GM23338 (cell line): ENCODE data around the gene NUPR1. TPM values are rescaled to one million over a fixed set of nuclear protein-coding genes. Genes with fewer than 3 reads are reported as not detected.
"Not testable (repeated sequence)": the region's sequence is repeated elsewhere in the genome, so short reads cannot be mapped to it uniquely, and the experiment has no call there.

ENCODE experiments used
- ATAC-seq: fragments of 200-7000 bp; cut with Tn5 transposase; 3 replicates; pipeline ENCODE4 v1.9.1; 2020
- DNase-seq: peaks from one replicate; pipeline ENCODE4 v3.0.0-alpha.2; 2015; ENCODE audit warnings: low spot score
- H2AFZ ChIP-seq: fragments of 200-600 bp; sonication (generic); 2 replicates; pipeline ENCODE4 v1.8.0; 2016; ENCODE audit warnings: antibody characterized with exemption, mild to moderate bottlenecking, moderate library complexity
- H3F3A ChIP-seq: fragments of 200-600 bp; sonication (generic); replicated peaks from 2 replicates; pipeline ENCODE4 v1.8.0; 2017; ENCODE audit warnings: antibody characterized with exemption, mixed run types, low read depth
- H3K27ac ChIP-seq: fragments of 200-600 bp; sonication (generic); 2 replicates; pipeline ENCODE4 v1.6.1; 2016; ENCODE audit warnings: low read depth
- H3K27me3 ChIP-seq: fragments of 200-600 bp; sonication (generic); 2 replicates; pipeline ENCODE4 v1.8.0; 2016; ENCODE audit warnings: mild to moderate bottlenecking, mixed run types, moderate library complexity; ENCODE audit not compliant: insufficient read depth
- H3K36me3 ChIP-seq: fragments of 200-600 bp; sonication (generic); 2 replicates; pipeline ENCODE4 v1.8.0; 2016; ENCODE audit warnings: mild to moderate bottlenecking; ENCODE audit not compliant: insufficient read depth
- H3K4me1 ChIP-seq: fragments of 200-600 bp; sonication (generic); 2 replicates; pipeline ENCODE4 v1.8.0; 2016; ENCODE audit warnings: mild to moderate bottlenecking, moderate library complexity; ENCODE audit not compliant: insufficient read depth
- H3K4me2 ChIP-seq: fragments of 200-600 bp; sonication (generic); 2 replicates; pipeline ENCODE4 v1.7.1; 2017; ENCODE audit warnings: mixed run types
- H3K4me3 ChIP-seq: fragments of 200-600 bp; sonication (generic); 2 replicates; pipeline ENCODE4 v1.6.1; 2016; ENCODE audit warnings: mixed run types
- H3K79me2 ChIP-seq: fragments of 200-600 bp; sonication (generic); replicated peaks from 2 replicates; pipeline ENCODE4 v1.8.0; 2017; ENCODE audit warnings: mild to moderate bottlenecking; ENCODE audit not compliant: insufficient read depth
- H3K9me2 ChIP-seq: fragments of 200-600 bp; sonication (generic); 2 replicates; pipeline ENCODE4 v1.8.0; 2017; ENCODE audit not compliant: insufficient read depth
- H4K20me1 ChIP-seq: fragments of 200-600 bp; sonication (generic); replicated peaks from 2 replicates; pipeline ENCODE4 v1.8.0; 2017; ENCODE audit warnings: mild to moderate bottlenecking; ENCODE audit not compliant: insufficient read depth
- H3K27ac Mint-ChIP-seq: 2 replicates; pipeline ENCODE4 v1.8.0; 2020; ENCODE audit warnings: inconsistent platforms, mild to moderate bottlenecking, moderate library complexity, mixed read lengths
- H3K27me3 Mint-ChIP-seq: 3 replicates; pipeline ENCODE4 v1.8.0; 2022; ENCODE audit warnings: low read depth, mild to moderate bottlenecking, moderate library complexity, mixed read lengths, inconsistent platforms; ENCODE audit not compliant: insufficient read depth, poor library complexity
- H3K36me3 Mint-ChIP-seq: 3 replicates; pipeline ENCODE4 v1.8.0; 2021; ENCODE audit warnings: low read depth, mild to moderate bottlenecking, inconsistent platforms, moderate library complexity, mixed read lengths
- H3K4me1 Mint-ChIP-seq: 3 replicates; pipeline ENCODE4 v1.8.0; 2020; ENCODE audit warnings: mild to moderate bottlenecking, inconsistent platforms, mixed read lengths
- H3K4me3 Mint-ChIP-seq: 3 replicates; pipeline ENCODE4 v1.8.0; 2021; ENCODE audit warnings: moderate library complexity, mild to moderate bottlenecking, inconsistent platforms, mixed read lengths
- H3K9me3 Mint-ChIP-seq: 3 replicates; pipeline ENCODE4 v1.8.0; 2020; ENCODE audit warnings: moderate library complexity, mild to moderate bottlenecking, inconsistent platforms, mixed read lengths
- STAT1 ChIP-seq: IDR thresholded peaks from one replicate; pipeline ENCODE4 v1.6.1; 2016; ENCODE audit warnings: antibody characterized with exemption; ENCODE audit not compliant: unreplicated experiment
- ZNF114 ChIP-seq: fragments of 250-450 bp; sonication (Bioruptor Pico); IDR thresholded peaks from 2 replicates; pipeline ENCODE4 v1.5.0; 2020; ENCODE audit warnings: mild to moderate bottlenecking, moderate library complexity
- polyA plus RNA-seq: library from polyadenylated mRNA; unstranded; fragments of >200 nt; fragmentation: Nextera tagmentation; extraction: Ambion mirVana; gene quantifications from 2 replicates; pipeline ENCODE4 v1.2.1, GENCODE V29; 2016
- total RNA-seq: library from RNA; depleted of rRNA; stranded (reverse); fragments of >200 nt; shearing (Covaris generic); gene quantifications from 2 replicates; pipeline ENCODE4 v1.2.3, GENCODE V29; 2014; rRNA removed
- TF ChIP-seq, protein P1 (sequence below): IDR thresholded peaks from one replicate; pipeline ENCODE4 v1.6.1; 2018; ENCODE audit warnings: antibody characterized with exemption; ENCODE audit not compliant: unreplicated experiment

The NUPR1 gene
- total and polyA plus RNA-seq, 2 experiments from 2014 or later: 0.03 to 0.48 TPM

DNA sequence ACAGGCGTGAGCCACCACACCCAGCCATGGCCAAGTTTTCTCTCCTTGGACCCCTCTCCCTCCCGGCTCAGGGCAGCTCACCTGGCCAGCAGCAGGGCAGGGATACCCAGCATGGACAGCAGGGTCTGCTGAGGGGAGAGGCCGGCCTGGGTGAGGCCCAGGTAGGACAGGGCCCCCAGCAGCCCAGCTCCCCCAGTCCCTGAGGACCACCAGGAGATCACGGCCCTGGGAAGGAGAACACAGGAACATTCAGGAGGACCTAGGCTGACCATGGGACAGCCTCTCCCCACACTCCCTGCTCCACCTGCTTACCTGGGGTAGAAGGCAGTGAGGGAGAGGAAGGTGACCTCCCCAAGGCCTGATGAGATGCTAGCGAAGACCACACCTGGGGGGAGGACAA, 52.5 kb downstream of the NUPR1 start (continued):
- TF ChIP-seq, protein P1, sequence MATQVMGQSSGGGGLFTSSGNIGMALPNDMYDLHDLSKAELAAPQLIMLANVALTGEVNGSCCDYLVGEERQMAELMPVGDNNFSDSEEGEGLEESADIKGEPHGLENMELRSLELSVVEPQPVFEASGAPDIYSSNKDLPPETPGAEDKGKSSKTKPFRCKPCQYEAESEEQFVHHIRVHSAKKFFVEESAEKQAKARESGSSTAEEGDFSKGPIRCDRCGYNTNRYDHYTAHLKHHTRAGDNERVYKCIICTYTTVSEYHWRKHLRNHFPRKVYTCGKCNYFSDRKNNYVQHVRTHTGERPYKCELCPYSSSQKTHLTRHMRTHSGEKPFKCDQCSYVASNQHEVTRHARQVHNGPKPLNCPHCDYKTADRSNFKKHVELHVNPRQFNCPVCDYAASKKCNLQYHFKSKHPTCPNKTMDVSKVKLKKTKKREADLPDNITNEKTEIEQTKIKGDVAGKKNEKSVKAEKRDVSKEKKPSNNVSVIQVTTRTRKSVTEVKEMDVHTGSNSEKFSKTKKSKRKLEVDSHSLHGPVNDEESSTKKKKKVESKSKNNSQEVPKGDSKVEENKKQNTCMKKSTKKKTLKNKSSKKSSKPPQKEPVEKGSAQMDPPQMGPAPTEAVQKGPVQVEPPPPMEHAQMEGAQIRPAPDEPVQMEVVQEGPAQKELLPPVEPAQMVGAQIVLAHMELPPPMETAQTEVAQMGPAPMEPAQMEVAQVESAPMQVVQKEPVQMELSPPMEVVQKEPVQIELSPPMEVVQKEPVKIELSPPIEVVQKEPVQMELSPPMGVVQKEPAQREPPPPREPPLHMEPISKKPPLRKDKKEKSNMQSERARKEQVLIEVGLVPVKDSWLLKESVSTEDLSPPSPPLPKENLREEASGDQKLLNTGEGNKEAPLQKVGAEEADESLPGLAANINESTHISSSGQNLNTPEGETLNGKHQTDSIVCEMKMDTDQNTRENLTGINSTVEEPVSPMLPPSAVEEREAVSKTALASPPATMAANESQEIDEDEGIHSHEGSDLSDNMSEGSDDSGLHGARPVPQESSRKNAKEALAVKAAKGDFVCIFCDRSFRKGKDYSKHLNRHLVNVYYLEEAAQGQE: no peak
- TF ChIP-seq STAT1: no peak
- no peak for TF ChIP-seq ZNF114 (CRISPR knock-in tag)

DNA sequence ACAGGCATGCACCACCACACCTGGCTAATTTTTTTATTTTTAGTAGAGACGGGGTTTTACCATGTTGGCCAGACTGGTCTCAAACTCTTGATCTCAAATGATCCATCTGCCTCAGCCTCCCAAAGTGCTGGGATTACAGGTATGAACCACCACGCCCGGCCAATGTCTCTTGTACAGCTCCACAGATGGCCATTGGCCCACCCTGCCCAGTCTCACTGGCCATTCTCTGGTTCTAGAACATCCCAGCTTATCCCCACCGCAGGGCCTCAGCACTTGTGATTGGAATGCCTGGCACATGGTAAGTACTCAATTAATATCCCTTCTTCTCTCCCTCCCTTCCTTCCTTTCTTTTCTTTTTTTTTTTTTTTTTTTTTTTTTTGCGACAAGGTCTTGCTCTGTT, 55.4 kb downstream of the NUPR1 start:
- not testable (repeated sequence) for H3K79me2 ChIP-seq, H4K20me1 ChIP-seq, H3K27me3 Mint-ChIP-seq, H3F3A ChIP-seq, H3K4me3 Mint-ChIP-seq, H3K36me3 ChIP-seq, DNase-seq, H2AFZ ChIP-seq, H3K4me1 ChIP-seq, H3K9me2 ChIP-seq, H3K36me3 Mint-ChIP-seq, H3K27ac ChIP-seq, H3K9me3 Mint-ChIP-seq, ATAC-seq, H3K27me3 ChIP-seq, H3K4me1 Mint-ChIP-seq, H3K4me2 ChIP-seq, H3K4me3 ChIP-seq, H3K27ac Mint-ChIP-seq

Other genes starting within 250 kb of the NUPR1 start
- gene SBK1, start 246.4 kb downstream of the NUPR1 start, total RNA-seq: 59.8 and 68.1 TPM in 2 replicates
- 23.9 and 25.5 TPM in 2 replicates for gene SBK1, start 246.4 kb downstream of the NUPR1 start, polyA plus RNA-seq
- 1.5 TPM in 1 of 2 replicates, not detected in the other for gene NPIPB6, start 175.5 kb downstream of the NUPR1 start, total RNA-seq
- gene NPIPB6, start 175.5 kb downstream of the NUPR1 start, polyA plus RNA-seq: 1.8 and 3.0 TPM in 2 replicates
- 323 and 339 TPM in 2 replicates for gene EIF3CL, start 135.1 kb downstream of the NUPR1 start, total RNA-seq
- gene EIF3CL, start 135.1 kb downstream of the NUPR1 start, polyA plus RNA-seq: 0.68 and 1.8 TPM in 2 replicates
- 0.24 TPM in 1 of 2 replicates, not detected in the other for gene NPIPB7, start 66.6 kb downstream of the NUPR1 start, total RNA-seq
- gene NPIPB7, start 66.6 kb downstream of the NUPR1 start, polyA plus RNA-seq: 0.45 and 0.52 TPM in 2 replicates
- 16.6 and 31.4 TPM in 2 replicates for gene CLN3, start 46.9 kb downstream of the NUPR1 start, total RNA-seq
- 17.8 and 18.1 TPM in 2 replicates for gene CLN3, start 46.9 kb downstream of the NUPR1 start, polyA plus RNA-seq
- 0.07 TPM in 1 of 2 replicates, not detected in the other for gene APOBR, start 44.3 kb downstream of the NUPR1 start, total RNA-seq
- not detected in 2 replicates for gene APOBR, start 44.3 kb downstream of the NUPR1 start, polyA plus RNA-seq
- gene IL27, start 32.1 kb downstream of the NUPR1 start, total RNA-seq: not detected in 2 replicates
- gene IL27, start 32.1 kb downstream of the NUPR1 start, polyA plus RNA-seq: not detected in 2 replicates
- gene SGF29, start 14.9 kb upstream of the NUPR1 start, total RNA-seq: 10.0 and 10.8 TPM in 2 replicates
- gene SGF29, start 14.9 kb upstream of the NUPR1 start, polyA plus RNA-seq: 17.6 and 20.0 TPM in 2 replicates
- 0.12 and 0.17 TPM in 2 replicates for gene SULT1A2, start 58.1 kb upstream of the NUPR1 start, total RNA-seq
- 0.34 TPM in 1 of 2 replicates, not detected in the other for gene SULT1A2, start 58.1 kb upstream of the NUPR1 start, polyA plus RNA-seq
- gene SULT1A1, start 71.1 kb upstream of the NUPR1 start, total RNA-seq: 1.7 and 3.5 TPM in 2 replicates
- 2.2 and 2.4 TPM in 2 replicates for gene SULT1A1, start 71.1 kb upstream of the NUPR1 start, polyA plus RNA-seq
- gene NPIPB8, start 99.1 kb upstream of the NUPR1 start, total RNA-seq: 0.14 TPM in 1 of 2 replicates, not detected in the other
- not detected in 2 replicates for gene NPIPB8, start 99.1 kb upstream of the NUPR1 start, polyA plus RNA-seq
- gene EIF3C, start 172.5 kb upstream of the NUPR1 start, total RNA-seq: 334 and 368 TPM in 2 replicates
- 1,247 and 1,475 TPM in 2 replicates for gene EIF3C, start 172.5 kb upstream of the NUPR1 start, polyA plus RNA-seq
- gene NPIPB9, start 212.8 kb upstream of the NUPR1 start, total RNA-seq: 6.2 and 9.9 TPM in 2 replicates
- 0.71 and 2.1 TPM in 2 replicates for gene NPIPB9, start 212.8 kb upstream of the NUPR1 start, polyA plus RNA-seq